DMS114 treated with DMSO at 0.1 percent for 48 hours (cell line): ENCODE measurements around the gene SCGN.
A peak's percentile ranks its signal among the peaks of the same experiment; 100 is the strongest.
"Not testable (repeated sequence)": the region's sequence is repeated elsewhere in the genome, so short reads cannot be mapped to it uniquely, and the experiment has no call there.

ENCODE experiments used
- DNase-seq: peaks from one replicate; lab custom pipeline; 2025; ENCODE audit not compliant: unreplicated experiment; lab: John Stamatoyannopoulos, UW

SCGN gene

GRCh38 chr6:25717866-25718740 is 66.1 kb downstream of the SCGN start:
- DNase-seq = peak; percentile 40

GRCh38 chr6:25726122-25726911 is 74.3 kb downstream of the SCGN start:
- DNase-seq = no peak

- no peak for DNase-seq
Observed at GRCh38 chr6:25727028-25727427, 75.0 kb downstream of the SCGN start.

GRCh38 chr6:25730907-25731306 is 78.9 kb downstream of the SCGN start:
- DNase-seq = no peak

- no peak for DNase-seq
Observed at GRCh38 chr6:25731721-25732120, 79.7 kb downstream of the SCGN start.

GRCh38 chr6:25732468-25733198 is 80.6 kb downstream of the SCGN start:
- no peak for DNase-seq

- no peak for DNase-seq
Observed at GRCh38 chr6:25735261-25735660, 83.2 kb downstream of the SCGN start.

- DNase-seq = no peak
Observed at GRCh38 chr6:25743868-25744267, 91.9 kb downstream of the SCGN start.

GRCh38 chr6:25745836-25746235 is 93.8 kb downstream of the SCGN start:
- DNase-seq = no peak

- no peak for DNase-seq
Observed at GRCh38 chr6:25746968-25747367, 95.0 kb downstream of the SCGN start.

- DNase-seq = no peak
Observed at GRCh38 chr6:25747477-25747876, 95.5 kb downstream of the SCGN start.

- DNase-seq = no peak
Observed at GRCh38 chr6:25748049-25748448, 96.0 kb downstream of the SCGN start.

GRCh38 chr6:25748601-25749517 is 96.8 kb downstream of the SCGN start:
- DNase-seq = not testable (repeated sequence)

- no peak for DNase-seq
Observed at GRCh38 chr6:25749837-25750236, 97.8 kb downstream of the SCGN start.

GRCh38 chr6:25750906-25751305 is 98.9 kb downstream of the SCGN start:
- no peak for DNase-seq
